AG09309 (cell line): ENCODE measurements around the gene SNX14.
"Not testable (repeated sequence)": the region's sequence is repeated elsewhere in the genome, so short reads cannot be mapped to it uniquely, and the experiment has no call there.

Experiments
- DNase-seq: peaks from one replicate; pipeline ENCODE4 v3.0.0-alpha.2; 2010; ENCODE audit warnings: low read depth
- H3K4me3 ChIP-seq: 2 replicates; pipeline ENCODE4 v1.5.1; 2011; ENCODE audit warnings: mild to moderate bottlenecking, low read depth, low read length, moderate library complexity; ENCODE audit not compliant: control insufficient read depth
- CTCF ChIP-seq: IDR thresholded peaks from 2 replicates; pipeline ENCODE4 v1.5.1; 2011; ENCODE audit warnings: mild to moderate bottlenecking, low read depth, low read length, inconsistent platforms; ENCODE audit not compliant: insufficient read depth, control insufficient read depth; ENCODE audit errors: missing control alignments

The SNX14 gene

GRCh38 chr6:85552652-85553051 lies 41.0 kb downstream of the SNX14 start:
- no peak for TF ChIP-seq CTCF
- no peak for DNase-seq
- no peak overlapping the region for H3K4me3 ChIP-seq

- DNase-seq = no peak
- H3K4me3 ChIP-seq = no peak overlapping the region
- TF ChIP-seq CTCF = no peak
These were observed 42.4 kb downstream of the SNX14 start for GRCh38 chr6:85551264-85551663.

GRCh38 chr6:85547719-85548118 lies 45.9 kb downstream of the SNX14 start:
- DNase-seq = no peak
- TF ChIP-seq CTCF = no peak
- H3K4me3 ChIP-seq = no peak overlapping the region

- H3K4me3 ChIP-seq = no peak overlapping the region
- TF ChIP-seq CTCF = no peak
- no peak for DNase-seq
These were observed 48.9 kb downstream of the SNX14 start for GRCh38 chr6:85544776-85545175.

GRCh38 chr6:85537055-85537494 lies 56.6 kb downstream of the SNX14 start:
- TF ChIP-seq CTCF = no peak
- no peak overlapping the region for H3K4me3 ChIP-seq
- no peak for DNase-seq

- not testable (repeated sequence) for DNase-seq, H3K4me3 ChIP-seq
These were observed 69.4 kb downstream of the SNX14 start for GRCh38 chr6:85524281-85524680.

- no peak for TF ChIP-seq CTCF
- H3K4me3 ChIP-seq = no peak overlapping the region
- peak; percentile 2 for DNase-seq
These were observed 77.5 kb downstream of the SNX14 start for GRCh38 chr6:85516168-85516567.
